Middle frontal gyrus (tissue), 1 donor: ENCODE data around the gene RSPH9.

Source experiments
- DNase-seq: peaks from one replicate; pipeline ENCODE4 v3.0.0-alpha.2; 2015; ENCODE audit warnings: low spot score; ENCODE audit errors: extremely low spot score

The RSPH9 gene, protein sequence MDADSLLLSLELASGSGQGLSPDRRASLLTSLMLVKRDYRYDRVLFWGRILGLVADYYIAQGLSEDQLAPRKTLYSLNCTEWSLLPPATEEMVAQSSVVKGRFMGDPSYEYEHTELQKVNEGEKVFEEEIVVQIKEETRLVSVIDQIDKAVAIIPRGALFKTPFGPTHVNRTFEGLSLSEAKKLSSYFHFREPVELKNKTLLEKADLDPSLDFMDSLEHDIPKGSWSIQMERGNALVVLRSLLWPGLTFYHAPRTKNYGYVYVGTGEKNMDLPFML

DNA sequence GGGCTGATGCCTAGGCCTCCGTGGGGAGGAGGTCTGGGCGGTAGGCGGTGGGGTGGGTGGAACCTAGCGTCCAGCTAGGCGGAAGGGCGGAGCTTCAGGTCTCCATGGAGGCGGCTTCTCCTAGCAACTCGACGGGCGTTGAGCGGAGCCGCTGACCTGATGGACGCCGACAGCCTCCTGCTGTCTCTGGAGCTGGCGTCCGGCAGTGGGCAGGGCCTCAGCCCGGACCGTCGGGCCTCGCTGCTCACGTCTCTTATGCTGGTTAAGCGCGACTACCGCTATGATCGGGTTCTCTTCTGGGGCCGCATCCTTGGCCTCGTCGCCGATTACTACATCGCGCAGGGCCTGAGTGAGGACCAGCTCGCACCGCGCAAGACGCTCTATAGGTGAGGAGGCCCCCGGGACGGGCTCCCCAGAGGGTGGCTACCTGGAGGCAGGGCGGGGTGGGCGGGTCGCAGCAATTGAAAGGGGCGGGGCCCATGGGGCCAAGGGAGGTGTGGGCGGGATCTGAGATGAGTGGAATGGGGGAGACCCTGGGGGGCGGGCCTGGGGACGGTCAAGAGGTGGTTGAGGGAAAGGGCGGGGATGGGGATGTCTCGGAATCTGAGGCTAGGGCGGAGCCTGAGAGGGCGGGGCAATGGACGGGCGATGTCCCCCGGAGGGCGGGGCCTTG, at the start of gene RSPH9:
TSS of gene RSPH9 (plus strand) at position 97 of the 673 bp plus-strand sequence. CDS start at position 160, 63 bp downstream.
- no peak for DNase-seq

DNA sequence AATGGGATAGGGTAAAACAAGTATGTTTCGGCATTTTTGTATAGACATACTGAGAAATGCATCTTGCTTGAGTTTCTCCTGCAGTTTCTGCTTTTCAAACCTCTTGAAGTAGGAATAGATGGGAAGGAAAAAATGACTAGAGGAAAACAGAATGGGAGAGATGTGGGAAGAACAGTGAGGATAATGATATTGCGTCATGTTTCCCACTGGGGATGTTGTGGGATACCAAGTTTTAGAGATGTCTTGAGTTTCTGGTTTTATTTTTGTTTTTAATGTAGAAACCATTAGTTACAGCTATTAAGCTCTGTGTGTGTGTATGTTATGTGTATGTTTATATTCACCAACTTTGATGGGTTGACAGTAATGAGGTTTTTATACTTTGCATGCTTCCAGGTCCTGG, 44.2 kb upstream of the RSPH9 start:
- DNase-seq, result no peak

DNA sequence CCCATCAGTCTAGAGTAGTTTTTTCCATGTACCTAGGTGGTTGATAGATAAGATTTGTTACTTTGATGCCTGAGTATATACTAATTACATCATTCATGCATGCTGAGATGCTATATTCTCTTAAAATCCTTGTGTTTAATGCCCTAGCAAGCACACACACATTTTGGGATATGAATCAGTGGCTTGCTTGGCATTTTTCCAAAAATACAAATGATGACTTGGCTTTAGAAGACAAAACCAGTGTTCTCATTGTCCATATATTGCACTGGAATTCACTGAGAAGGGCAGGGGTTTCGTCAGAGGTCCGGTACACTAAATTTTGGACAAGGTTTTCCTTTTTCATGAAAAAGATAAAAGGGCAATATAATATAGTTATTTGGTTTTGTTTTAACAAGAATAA, 40.7 kb upstream of the RSPH9 start:
- DNase-seq, result no peak

DNA sequence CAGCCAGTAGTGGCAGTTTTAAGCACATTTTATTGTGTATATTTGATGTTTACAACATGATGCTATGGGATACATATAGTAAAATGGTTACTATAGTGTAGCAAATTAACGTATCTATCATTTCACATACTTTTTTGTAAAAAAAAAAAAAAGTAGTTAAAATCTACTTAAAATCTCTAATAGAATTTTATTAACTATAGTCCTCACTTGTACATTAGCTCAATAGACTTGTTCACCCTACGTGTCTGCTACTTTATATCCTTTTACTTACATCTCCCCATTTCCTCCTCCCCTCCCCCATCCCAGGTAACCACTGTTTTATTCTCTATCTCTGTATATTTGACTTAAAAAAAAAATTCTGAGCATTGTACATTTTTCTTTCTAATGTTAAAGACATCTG, 38.8 kb upstream of the RSPH9 start:
- no peak for DNase-seq

DNA sequence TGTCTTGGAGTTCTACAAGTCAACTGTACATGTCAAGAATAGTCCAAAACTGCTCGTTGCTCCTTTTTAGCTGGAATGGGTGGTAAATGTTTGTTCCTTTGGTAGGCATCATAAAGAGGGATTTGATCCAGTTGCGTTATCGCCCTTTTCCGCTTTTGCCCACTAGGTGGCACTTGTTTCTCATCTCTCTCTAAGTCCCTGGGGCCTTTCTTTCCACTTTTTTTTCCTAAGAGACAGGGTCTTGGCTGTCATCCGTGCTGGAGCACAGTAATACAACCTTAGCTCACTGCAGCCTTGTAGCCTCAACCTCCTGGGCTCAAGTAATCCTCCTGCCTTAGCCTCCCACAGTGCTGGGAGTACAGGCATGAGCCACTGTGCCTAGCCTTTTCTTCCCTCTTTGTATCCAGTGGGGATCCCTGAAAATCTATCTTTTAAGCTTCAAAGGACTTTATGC, 36.5 kb upstream of the RSPH9 start:
- peak; percentile 58 for DNase-seq

DNA sequence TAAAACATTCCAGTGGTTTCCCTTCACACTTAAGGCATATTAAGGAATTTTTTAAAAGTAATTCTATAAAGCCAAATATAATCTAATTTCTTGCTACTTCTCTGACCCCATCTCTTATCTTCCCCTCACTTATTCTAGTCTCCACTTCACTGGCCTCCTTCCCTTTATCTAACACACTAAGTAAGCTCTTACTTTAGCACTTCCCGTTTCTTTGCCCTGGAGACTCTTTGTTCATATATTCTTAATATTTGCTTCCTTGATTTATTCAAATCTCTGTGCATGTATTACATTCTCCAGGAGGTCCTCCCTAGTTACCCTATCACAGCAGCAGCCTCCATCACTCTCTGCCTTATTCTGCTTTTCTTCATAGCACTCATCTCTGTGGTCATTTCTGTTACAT, 36.0 kb upstream of the RSPH9 start:
- DNase-seq, result no peak

DNA sequence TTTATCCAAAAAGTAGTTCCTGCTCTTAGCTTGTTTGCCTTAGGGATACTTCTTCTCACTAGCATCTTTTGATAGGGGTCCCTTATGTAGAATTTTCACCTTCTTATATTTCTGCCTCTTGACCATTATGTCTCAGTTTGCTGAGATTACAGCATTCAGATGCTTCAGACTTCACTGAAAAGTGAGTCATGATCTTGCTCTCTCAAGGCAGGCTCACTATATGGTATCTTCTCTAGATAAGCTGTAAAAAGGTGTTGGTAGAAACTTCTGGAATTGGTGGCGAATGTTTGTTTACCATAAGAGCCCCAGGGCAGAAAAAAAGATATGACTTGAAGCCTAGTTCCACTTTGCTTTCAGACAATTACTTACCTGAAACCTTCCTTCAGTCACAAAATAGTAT, 35.4 kb upstream of the RSPH9 start:
- no peak for DNase-seq

DNA sequence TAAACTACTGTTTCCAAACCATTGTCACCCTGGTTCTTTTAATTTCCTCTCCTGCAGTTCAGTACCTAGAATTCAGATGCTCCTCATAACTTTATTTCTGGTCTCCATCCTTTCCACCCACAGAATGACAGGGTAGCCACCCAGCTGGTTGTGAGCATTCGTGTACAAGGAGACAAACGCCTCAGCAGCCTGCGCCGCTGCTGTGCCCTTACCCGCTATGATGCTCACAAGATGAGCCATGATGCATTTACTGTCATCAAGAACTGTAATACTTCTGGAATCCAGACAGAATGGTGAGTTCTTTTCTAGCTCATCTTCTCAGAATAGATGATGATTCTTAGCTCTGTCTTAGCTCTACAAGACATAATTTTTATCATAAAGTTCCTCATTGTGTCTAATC, 34.4 kb upstream of the RSPH9 start:
- no peak for DNase-seq

DNA sequence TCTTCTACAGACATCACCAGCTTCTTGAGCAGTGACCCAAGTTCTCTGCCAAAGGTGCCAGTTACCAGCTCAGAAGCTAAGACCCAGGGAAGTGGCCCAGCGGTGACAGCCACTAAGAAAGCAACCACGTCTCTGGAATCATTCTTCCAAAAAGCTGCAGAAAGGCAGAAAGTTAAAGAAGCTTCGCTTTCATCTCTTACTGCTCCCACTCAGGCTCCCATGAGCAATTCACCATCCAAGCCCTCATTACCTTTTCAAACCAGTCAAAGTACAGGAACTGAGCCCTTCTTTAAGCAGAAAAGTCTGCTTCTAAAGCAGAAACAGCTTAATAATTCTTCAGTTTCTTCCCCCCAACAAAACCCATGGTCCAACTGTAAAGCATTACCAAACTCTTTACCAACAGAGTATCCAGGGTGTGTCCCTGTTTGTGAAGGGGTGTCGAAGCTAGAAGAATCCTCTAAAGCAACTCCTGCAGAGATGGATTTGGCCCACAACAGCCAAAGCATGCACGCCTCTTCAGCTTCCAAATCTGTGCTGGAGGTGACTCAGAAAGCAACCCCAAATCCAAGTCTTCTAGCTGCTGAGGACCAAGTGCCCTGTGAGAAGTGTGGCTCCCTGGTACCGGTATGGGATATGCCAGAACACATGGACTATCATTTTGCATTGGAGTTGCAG, 31.0 kb upstream of the RSPH9 start:
- DNase-seq, result no peak

DNA sequence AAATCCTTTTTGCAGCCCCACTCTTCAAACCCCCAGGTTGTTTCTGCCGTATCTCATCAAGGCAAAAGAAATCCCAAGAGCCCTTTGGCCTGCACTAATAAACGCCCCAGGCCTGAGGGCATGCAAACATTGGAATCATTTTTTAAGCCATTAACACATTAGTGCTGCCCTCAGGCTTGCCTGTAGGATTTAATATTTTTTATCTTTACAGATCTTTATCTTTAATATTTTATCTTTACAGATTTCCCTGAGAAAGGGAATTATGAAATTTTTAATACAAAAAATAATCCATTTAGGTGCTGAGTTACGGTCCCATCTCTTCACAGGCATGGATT, 30.5 kb upstream of the RSPH9 start:
- no peak for DNase-seq

DNA sequence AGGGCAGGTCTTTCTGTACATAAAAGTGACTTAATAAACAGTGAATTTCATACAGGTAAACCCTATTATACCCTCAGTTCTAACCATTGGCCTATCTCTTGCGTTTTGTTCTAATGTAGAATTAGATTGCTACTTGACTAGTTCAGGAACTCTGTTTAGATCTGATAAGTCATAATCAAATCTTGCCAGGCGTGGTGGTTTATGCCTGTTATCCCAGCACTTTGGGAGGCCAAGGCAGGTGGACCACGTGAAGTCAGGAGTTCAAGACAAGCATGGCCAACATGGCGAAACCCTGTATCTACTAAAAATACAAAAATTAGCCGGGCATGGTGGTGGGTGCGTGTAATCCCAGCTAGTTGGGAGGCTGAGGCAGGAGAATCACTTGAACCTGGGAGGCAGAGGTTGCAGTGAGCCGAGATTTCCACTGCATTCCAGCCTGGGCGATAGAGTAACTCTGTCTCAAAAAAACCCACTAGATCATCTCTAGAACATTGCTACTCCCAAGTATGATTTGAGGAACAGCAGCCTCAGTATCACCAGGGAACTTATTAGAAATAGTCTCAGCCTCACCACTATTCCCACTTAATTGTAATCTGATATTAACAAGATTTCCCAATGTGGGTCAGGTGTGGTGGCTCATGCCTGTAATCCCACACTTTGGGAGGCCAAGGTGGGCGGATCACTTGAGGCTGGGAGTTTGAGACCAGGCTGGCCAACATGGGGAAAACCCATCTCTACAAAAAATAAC, 27.9 kb upstream of the RSPH9 start:
- no peak for DNase-seq

DNA sequence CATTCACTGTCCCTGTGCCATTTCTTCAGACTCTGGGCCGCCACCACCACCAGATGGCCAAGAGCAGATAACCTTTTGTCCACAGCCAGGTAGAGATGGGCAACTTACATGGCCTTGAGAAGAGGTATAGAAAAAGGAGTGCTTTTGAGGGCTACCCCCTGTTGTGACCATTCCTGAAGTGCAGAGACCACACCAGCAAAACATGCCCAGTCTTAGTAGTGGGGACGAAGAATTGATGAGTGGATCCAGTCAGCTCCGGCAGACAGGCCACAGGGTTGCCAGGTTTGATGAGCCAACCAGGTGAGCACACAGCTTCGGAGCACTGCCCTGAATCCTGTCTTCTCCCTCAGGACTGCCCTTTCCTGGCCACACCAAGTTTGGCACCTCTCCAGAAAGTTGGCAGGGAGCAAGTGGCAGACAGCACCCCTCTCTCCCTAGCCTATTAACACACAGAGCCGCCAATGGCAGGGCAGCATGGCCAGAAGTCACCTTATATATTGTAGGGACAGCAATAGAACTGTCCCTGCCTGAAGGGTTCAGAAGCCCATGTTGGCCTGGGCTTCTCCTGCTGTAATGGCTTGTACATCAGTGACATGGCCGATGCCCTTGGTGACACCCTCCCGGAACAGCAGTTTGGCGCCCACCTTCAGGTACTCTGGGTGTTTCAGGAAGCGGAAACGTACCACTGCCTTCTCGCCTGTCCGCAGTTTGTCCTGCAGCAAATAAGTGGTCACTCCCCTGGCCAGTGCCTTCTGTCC, 23.6 kb upstream of the RSPH9 start:
- DNase-seq, result no peak

DNA sequence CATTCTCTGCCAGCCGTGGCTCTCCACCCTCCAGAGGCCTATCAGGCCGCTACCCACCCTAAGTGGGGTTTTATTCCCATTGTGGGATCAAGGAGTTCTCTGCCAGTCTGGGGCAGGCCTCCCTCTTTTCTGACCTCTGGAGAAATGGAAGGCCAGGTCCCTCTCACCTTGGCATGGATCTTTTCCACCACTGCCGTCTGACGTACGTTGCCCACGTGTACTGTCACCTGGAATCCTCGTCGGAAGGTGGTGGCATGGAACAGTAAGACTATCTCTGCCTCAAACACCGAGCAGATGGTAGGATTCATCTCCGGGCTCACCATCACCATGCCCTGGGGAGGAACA, 23.0 kb upstream of the RSPH9 start:
- no peak for DNase-seq

DNA sequence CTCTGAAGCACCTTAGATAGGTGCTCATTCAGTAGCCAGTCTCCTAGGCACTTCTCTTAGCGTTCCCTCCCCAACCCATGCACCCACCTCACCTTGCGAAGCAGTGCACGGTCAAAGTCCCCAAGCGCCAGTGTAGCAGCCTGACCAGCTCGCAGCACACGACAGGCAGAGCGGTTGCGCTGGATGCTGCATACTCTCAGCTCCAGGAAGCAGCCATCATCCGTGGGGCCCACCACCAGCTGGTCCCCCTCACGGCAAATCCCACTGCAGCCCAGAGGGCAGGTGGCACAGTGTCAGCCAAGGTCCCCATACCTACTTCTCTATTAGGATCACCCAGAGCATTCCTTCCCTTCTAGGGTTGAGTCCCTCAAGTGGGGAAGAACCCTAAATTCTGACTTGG, 22.3 kb upstream of the RSPH9 start:
- no peak for DNase-seq

DNA sequence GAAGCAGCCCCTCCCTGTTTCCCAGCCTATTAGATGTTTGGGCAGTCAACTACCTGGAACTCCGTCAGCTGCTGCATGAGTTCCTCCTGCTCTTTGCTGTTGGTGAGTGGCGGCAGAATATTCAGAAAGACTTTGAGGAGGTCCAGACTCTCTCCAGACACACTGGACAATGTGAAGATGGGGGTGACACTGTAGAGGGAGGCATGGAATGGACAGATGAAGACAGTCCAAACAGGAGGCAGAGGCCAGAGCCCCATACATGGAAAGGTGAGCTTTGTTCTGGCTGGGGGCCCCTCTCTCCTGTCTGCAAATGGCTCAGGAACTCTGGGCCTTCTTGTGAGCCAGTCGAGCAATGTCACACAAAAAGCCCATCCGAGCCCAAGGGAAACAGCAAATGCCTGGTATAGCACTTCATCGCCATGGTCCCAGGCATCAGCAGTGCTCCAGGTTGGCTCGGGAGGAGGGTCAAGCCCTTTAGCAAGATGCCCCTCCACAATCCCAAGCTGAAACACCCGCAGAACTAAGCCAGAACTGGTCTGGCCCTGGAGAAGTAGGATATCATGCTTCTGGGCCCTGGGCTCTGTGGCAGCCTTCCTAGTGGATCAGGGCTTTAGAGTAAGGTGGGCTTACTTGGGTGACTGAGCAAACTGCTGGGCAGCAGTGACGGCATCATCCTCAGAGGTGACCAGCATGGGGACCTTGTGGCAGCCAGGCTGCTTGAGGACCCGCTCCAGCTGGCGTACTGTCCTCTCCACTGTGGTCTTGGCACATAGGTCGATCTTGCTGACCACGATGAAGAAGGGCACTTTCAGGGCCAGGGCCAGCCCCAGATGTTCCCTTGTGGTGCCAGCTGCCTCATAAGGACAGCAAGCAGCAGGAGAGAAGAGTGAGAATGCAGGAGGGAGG, 20.7 kb upstream of the RSPH9 start:
- no peak for DNase-seq

DNA sequence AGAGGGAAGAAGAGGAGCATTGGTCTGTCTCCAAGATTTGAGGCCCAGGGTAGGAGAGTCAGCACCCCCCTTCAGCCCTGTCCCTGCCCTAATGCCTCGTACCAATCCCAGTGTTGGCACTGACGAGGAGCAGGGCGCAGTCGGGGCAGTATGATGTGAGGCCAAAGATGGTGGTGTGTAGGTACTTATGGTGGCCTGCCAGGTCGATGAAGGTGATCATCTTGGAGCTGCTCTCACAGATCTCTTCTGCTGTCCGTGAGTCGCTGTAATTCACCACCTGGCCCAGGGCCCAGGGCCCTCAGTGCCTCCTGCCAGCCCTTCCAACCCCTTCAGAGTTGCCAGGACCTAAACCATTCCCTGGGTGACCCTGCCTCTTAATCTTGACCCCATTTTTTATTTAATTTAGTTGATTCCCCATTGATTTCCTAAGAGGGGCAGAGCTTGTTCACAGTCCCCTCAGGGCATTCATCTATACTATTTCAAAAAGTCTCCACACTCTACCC, 20.0 kb upstream of the RSPH9 start:
- no peak for DNase-seq

DNA sequence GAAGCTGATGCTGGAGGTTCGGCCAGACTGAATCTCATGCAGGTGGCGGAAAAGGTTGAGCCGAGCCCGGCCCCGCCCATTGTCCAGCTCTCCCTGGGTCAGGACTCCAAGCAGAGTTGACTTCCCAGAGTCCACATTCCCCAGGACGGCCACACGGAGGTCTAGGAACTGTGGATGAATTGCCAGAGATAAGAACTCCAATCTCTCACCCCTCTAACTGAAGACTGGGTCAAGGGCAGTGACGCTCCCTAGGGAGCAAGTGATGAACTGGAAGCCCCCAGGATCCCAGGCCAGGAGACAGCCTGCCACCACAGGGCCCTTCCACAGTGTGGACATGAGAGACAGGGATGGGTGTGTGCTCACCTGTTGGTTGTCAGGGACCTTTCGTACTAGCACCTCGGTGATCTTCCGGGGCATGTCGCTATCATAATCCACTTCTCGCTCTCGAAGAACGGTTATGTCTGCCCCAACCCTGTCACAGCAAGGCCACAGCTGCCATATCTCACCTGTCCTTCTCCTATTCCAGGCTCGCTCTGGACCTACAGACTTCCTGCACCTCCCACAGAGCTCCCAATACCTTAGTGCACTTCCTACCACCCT, 19.3 kb upstream of the RSPH9 start:
- DNase-seq, result no peak

DNA sequence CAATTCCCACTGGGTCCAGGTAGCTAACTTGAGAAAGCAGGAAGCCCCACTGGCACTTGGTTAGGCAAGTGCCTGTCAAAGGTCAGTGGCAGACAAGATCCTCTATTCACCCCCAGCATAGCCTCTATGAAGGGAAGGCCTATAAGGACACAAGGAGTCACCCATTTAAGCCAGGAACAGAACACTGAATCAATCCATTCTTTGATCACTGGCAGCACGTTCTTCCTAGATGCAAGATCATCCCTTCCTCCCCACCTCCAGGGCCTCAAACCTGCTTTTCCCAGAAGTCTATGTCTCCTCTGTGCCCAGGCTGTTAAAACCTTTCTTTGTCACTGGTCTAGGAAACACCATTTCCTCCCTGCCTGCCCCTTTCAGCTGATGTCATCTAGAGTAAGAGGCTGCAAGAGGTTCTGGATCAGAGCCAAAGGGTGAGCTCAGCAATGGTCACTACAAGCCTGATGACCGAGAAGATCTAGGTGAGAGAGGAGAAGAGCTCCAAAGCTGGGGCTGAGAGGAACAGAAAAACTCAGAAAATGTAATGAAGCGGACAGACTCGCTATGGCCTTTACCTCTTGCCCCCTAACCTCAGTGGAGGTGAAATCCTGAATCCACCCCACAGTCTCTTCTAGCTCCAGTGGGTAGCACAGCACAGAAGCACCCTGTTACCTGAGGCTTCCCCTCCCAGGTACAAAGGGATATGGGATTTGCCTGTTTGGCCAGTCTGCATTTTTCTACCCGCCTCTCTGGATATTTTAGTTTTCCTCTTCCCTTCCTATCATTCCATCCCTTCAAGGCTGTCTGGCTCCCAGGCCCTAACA, 17.6 kb upstream of the RSPH9 start:
- no peak for DNase-seq
